ENCODE results near the gene FHL3. TPM values are rescaled to one million over a fixed set of nuclear protein-coding genes. Genes with fewer than 3 reads are reported as not detected.

FHL3 gene
- total and polyA plus RNA-seq, 5 donors, result 8.1 to 15.6 (median 9.5) TPM

GRCh38 chr1:37948841-37949240 is 56.5 kb downstream of the FHL3 start:
- Histone ChIP-seq H3K4me1 (ENCODE audit: control insufficient read depth, insufficient read depth, low read length) (peaks cover 2% of the 10 kb centered on the region), H3K9me3 (ENCODE audit: control insufficient read depth, low read length) (no peaks in the 10 kb centered on the region), H3K27me3 (ENCODE audit: control insufficient read depth, insufficient read depth) (no peaks in the 10 kb centered on the region), H3K4me3 (ENCODE audit: low read length) (no peak overlapping the region), H3K27ac (ENCODE audit: low read length) (no peak overlapping the region)
- DNase-seq, result no peak
- no peak for ATAC-seq
- intact Hi-C loops (cut with DNase I), result no loop called here

- no peak for DNase-seq
- intact Hi-C loops (cut with DNase I), result no loop called here
- WGBS, result 53% methylated on average over 2 of the region's 2 CpGs
- ATAC-seq, result no peak
- Histone ChIP-seq H3K4me3 (ENCODE audit: low read length) (no peak overlapping the region), H3K9me3 (ENCODE audit: control insufficient read depth, low read length) (no peaks in the 10 kb centered on the region), H3K4me1 (ENCODE audit: control insufficient read depth, insufficient read depth, low read length) (peaks cover 2% of the 10 kb centered on the region), H3K27me3 (ENCODE audit: control insufficient read depth, insufficient read depth) (no peaks in the 10 kb centered on the region), H3K27ac (ENCODE audit: low read length) (no peak overlapping the region)
These were observed 57.1 kb downstream of the FHL3 start for GRCh38 chr1:37948166-37948565.

GRCh38 chr1:37947364-37947763 is 58.0 kb downstream of the FHL3 start:
- H3K27ac ChIP-seq (ENCODE audit: low read length), result no peak overlapping the region
- intact Hi-C loops (cut with DNase I), result no loop called here
- peak in 1 of 2 donors; percentile 52 for ATAC-seq
- no peaks in the 10 kb centered on the region for H3K9me3 ChIP-seq (ENCODE audit: control insufficient read depth, low read length)
- no peak for DNase-seq
- H3K4me1 ChIP-seq (ENCODE audit: control insufficient read depth, insufficient read depth, low read length), result peaks cover 2% of the 10 kb centered on the region
- H3K27me3 ChIP-seq (ENCODE audit: control insufficient read depth, insufficient read depth), result no peaks in the 10 kb centered on the region
- peak overlapping the region; percentile 58 for H3K4me3 ChIP-seq (ENCODE audit: low read length)
- WGBS, result 47% methylated on average over 6 of the region's 6 CpGs

Other genes with a start within 250 kb of the FHL3 start
- gene EPHA10, start 240.4 kb downstream of the FHL3 start, total RNA-seq, result 1 to 10 TPM in 1 of 4 donors, under 1 TPM in 3; 0.11 to 1.1 (median 0.36) TPM
- 0.36 TPM for gene EPHA10, start 240.4 kb downstream of the FHL3 start, polyA plus RNA-seq
- gene MANEAL, start 211.7 kb downstream of the FHL3 start, total RNA-seq, result 1 to 10 TPM in 3 of 4 donors, under 1 TPM in 1; 0.69 to 1.5 (median 1.2) TPM
- 0.93 TPM for gene MANEAL, start 211.7 kb downstream of the FHL3 start, polyA plus RNA-seq
- 10 to 100 TPM; 45.5 to 61.2 (median 55.5) TPM for gene C1orf122, start 197.7 kb downstream of the FHL3 start, total RNA-seq
- gene C1orf122, start 197.7 kb downstream of the FHL3 start, polyA plus RNA-seq, result 84.0 TPM
- gene YRDC, start 197.3 kb downstream of the FHL3 start, total RNA-seq, result 1 to 10 TPM; 4.0 to 8.4 (median 5.8) TPM
- gene YRDC, start 197.3 kb downstream of the FHL3 start, polyA plus RNA-seq, result 5.7 TPM
- 10 to 100 TPM in 3 of 4 donors, 1 to 10 TPM in 1; 8.9 to 13.4 (median 11.0) TPM for gene MTF1, start 145.9 kb downstream of the FHL3 start, total RNA-seq
- 2.4 TPM for gene MTF1, start 145.9 kb downstream of the FHL3 start, polyA plus RNA-seq
- 10 to 100 TPM; 16.4 to 22.4 (median 17.6) TPM for gene INPP5B, start 58.5 kb downstream of the FHL3 start, total RNA-seq
- 11.7 TPM for gene INPP5B, start 58.5 kb downstream of the FHL3 start, polyA plus RNA-seq
- gene SF3A3, start 15.5 kb downstream of the FHL3 start, total RNA-seq, result 10 to 100 TPM; 25.2 to 34.1 (median 31.0) TPM
- 14.4 TPM for gene SF3A3, start 15.5 kb downstream of the FHL3 start, polyA plus RNA-seq
- gene UTP11, start 7.2 kb upstream of the FHL3 start, total RNA-seq, result 10 to 100 TPM; 25.5 to 31.9 (median 30.0) TPM
- 34.5 TPM for gene UTP11, start 7.2 kb upstream of the FHL3 start, polyA plus RNA-seq
- under 1 TPM in 3 of 4 donors, not detected in 1; 0.09 to 0.17 (median 0.17) TPM for gene POU3F1, start 41.3 kb upstream of the FHL3 start, total RNA-seq
- 0.07 TPM for gene POU3F1, start 41.3 kb upstream of the FHL3 start, polyA plus RNA-seq